Esophagus muscularis mucosa (tissue), 4 donors: ENCODE measurements around the gene BRSK2. TPM values are rescaled to one million over a fixed set of nuclear protein-coding genes. Genes with fewer than 3 reads are reported as not detected.
"Not testable (repeated sequence)": the region's sequence is repeated elsewhere in the genome, so short reads cannot be mapped to it uniquely, and the experiment has no call there.

Experiments
- DNase-seq: peaks from one replicate; pipeline ENCODE4 v3.0.0-alpha.2; 2017; ENCODE audit errors: extremely low spot score
- H3K27ac ChIP-seq, 4 donors: fragments of 200-600 bp; sonication (generic); replicated peaks in 1 of 4; 1 replicate in 3 of 4; 2 replicates in 1 of 4; pipeline ENCODE4 v1.5.1; 2016 to 2019; ENCODE audit warnings: mild to moderate bottlenecking in 1 of 4
- H3K27me3 ChIP-seq, 4 donors: fragments of 200-600 bp; sonication (generic); one replicate each; pipeline versions ENCODE4 v1.5.1 to v1.6.0; 2016 to 2019
- H3K36me3 ChIP-seq, 4 donors: fragments of 200-600 bp; sonication (generic); one replicate each; pipeline ENCODE4 v1.5.1; 2016 to 2019
- H3K4me1 ChIP-seq, 4 donors: fragments of 200-600 bp; sonication (generic); one replicate each; pipeline ENCODE4 v1.5.1; 2016 to 2019
- H3K4me3 ChIP-seq, 4 donors: fragments of 200-600 bp; sonication (generic); 1 replicate in 2 of 4; 2 replicates in 2 of 4; pipeline ENCODE4 v1.5.1; 2016 to 2019; ENCODE audit warnings: mild to moderate bottlenecking in 4 of 4, moderate library complexity in 1 of 4
- H3K9me3 ChIP-seq, 4 donors: fragments of 200-600 bp; sonication (generic); 1 replicate in 3 of 4; 2 replicates in 1 of 4; pipeline ENCODE4 v1.5.1; 2016 to 2019
- CTCF ChIP-seq, 3 experiments: fragments of 200-600 bp in 2 of 3; fragments of 450-650 bp in 1 of 3; sonication (generic) in 2 of 3; IDR thresholded peaks; one replicate each; pipeline ENCODE4 v1.5.1; 2017 to 2019; ENCODE audit warnings: antibody characterized with exemption in 3 of 3, mild to moderate bottlenecking in 2 of 3, moderate library complexity in 1 of 3
- EP300 ChIP-seq: sonication (generic); formaldehyde crosslinking; IDR thresholded peaks from one replicate; pipeline ENCODE4 v1.6.1; 2017; ENCODE audit warnings: antibody characterized with exemption
- POLR2A ChIP-seq: fragments of 450-650 bp; IDR thresholded peaks from one replicate; pipeline ENCODE4 v1.6.1; 2017; ENCODE audit warnings: antibody characterized with exemption, moderate library complexity, mild to moderate bottlenecking, low read depth
- POLR2AphosphoS5 ChIP-seq, 2 donors: sonication (generic); formaldehyde crosslinking; IDR thresholded peaks; one replicate each; pipeline ENCODE4 v1.6.1; 2017; ENCODE audit warnings: antibody characterized with exemption in 2 of 2
- whole genome bisulfite sequencing: methylation state at CpG from one replicate; pipeline ENCODE4 v1.1.5; 2018; 5-methylcytosine and 5-hydroxymethylcytosine counted together
- intact Hi-C: fragments of 100-400 bp; cut with DNase I; formaldehyde crosslinking; loops from one replicate; pipeline ENCODE4 v1.15.1; 2023
- total RNA-seq, 4 donors: library from RNA; depleted of rRNA; stranded (reverse); fragments of >200 nt; gene quantifications; one replicate each; pipeline versions ENCODE4 v1.1.0 to v1.2.1, GENCODE V29; 2016

BRSK2 gene
- total RNA-seq, 4 donors from 2014 or later, result 1.0 to 3.3 (median 2.8) TPM

DNA sequence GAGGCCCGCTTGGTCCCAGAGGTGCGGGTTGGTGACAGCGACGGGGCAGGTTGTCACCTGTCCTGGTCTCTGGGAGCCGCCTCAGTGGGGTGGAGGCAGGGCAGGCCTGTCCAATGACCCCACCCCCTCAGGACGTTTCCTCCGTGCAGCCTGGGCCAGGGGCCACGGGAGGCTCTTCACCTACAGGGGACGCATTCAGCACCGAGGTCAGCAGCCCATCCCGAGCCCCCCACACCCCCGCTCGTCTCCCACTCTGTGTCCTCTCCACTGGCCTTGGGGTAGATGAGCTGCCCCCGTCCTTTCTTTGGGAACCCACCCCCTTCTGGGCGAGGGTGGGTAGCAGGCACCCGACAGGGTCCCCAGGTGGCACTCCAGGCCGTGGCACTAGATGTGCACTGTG is 35.7 kb downstream of the BRSK2 start:
- Histone ChIP-seq H3K4me1 (no peaks in the 10 kb centered on the region), H3K27ac (no peak overlapping the region), H3K36me3 (no peaks in the 10 kb centered on the region), H3K9me3 (peaks cover 0 to 2% (median under 1%) of the 10 kb centered on the region in 4 donors), H3K4me3 (no peak overlapping the region), H3K27me3 (peaks cover 0 to 56% (median 6%) of the 10 kb centered on the region in 4 donors)
- no peak for DNase-seq
- TF ChIP-seq CTCF (IDR thresholded peaks at IDR 0.05) (no peak), POLR2AphosphoS5 (IDR thresholded peaks at IDR 0.05) (no peak), EP300 (no peak), POLR2A (no peak)
- intact Hi-C loops, result no loop called here
- WGBS, result 65% methylated on average over 6 of the region's 17 CpGs

DNA sequence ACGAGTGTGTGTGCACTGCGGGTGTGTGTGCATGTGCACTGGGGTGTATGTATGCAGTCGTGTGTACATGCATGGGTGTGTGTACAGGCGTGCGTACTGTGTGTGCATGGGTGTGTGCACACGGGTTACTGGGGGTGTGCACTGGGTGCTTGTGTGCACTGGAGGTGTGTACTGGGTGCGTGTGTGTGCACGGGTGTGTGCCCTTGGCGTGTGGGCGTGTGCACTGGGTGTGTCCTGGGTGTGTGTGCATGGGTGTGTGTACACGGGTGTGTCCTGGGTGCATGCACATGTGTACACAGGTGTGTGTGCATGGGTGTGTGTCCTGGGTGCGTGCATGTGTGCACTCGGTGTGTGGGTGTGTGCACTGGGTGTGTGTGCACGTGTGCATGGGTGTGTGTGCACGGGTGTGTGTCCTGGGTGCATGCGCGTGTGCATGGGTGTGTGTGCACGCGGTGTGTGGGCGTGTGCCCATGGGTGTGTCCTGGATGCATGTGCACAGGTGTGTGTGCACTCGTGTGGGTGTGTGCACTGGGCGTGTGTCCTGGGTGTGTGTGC is 39.1 kb downstream of the BRSK2 start:
- intact Hi-C loops, result no loop called here
- TF ChIP-seq CTCF (IDR thresholded peaks at IDR 0.05) (no peak), EP300 (no peak), POLR2A (no peak), POLR2AphosphoS5 (IDR thresholded peaks at IDR 0.05) (no peak)
- Histone ChIP-seq H3K4me3 (no peak overlapping the region), H3K36me3 (no peaks in the 10 kb centered on the region), H3K27ac (no peak overlapping the region), H3K9me3 (no peaks in the 10 kb centered on the region), H3K4me1 (no peaks in the 10 kb centered on the region), H3K27me3 (peaks cover 0 to 49% (median 8%) of the 10 kb centered on the region in 4 donors)
- 90% methylated on average over 21 of the region's 22 CpGs for WGBS
- no peak for DNase-seq

DNA sequence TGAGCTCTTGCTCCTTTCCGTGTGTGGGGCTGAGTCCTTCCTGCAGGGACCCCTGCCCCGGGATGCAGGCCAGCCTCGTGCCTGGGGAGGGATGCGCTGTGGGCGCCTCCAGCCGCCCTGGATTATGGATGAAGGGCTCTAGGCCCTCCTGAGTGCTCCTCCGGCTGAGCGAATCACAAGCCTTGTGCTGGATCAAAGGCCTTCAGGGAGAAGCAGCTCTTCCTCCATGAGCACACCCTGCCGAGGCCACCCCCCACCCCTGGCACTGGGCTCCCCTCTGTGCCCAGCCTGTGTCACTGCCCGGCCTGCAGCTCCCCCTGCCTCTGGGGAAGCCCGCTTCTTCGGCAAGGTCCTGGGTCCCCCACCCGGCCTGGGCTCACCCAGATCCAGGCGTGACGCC is 43.8 kb downstream of the BRSK2 start:
- intact Hi-C loops, result no loop called here
- WGBS, result 87% methylated on average over 9 of the region's 15 CpGs
- no peak for DNase-seq
- Histone ChIP-seq H3K36me3 (no peaks in the 10 kb centered on the region), H3K27ac (no peak overlapping the region), H3K4me3 (no peak overlapping the region), H3K27me3 (peaks cover 0 to 55% (median 18%) of the 10 kb centered on the region in 4 donors), H3K4me1 (peaks cover 7 to 22% (median 12%) of the 10 kb centered on the region in 4 donors), H3K9me3 (no peaks in the 10 kb centered on the region)
- TF ChIP-seq POLR2A, result no peak
- no peak for TF ChIP-seq CTCF (IDR thresholded peaks at IDR 0.05)
- no peak for TF ChIP-seq POLR2AphosphoS5 (IDR thresholded peaks at IDR 0.05)
- no peak for TF ChIP-seq EP300

DNA sequence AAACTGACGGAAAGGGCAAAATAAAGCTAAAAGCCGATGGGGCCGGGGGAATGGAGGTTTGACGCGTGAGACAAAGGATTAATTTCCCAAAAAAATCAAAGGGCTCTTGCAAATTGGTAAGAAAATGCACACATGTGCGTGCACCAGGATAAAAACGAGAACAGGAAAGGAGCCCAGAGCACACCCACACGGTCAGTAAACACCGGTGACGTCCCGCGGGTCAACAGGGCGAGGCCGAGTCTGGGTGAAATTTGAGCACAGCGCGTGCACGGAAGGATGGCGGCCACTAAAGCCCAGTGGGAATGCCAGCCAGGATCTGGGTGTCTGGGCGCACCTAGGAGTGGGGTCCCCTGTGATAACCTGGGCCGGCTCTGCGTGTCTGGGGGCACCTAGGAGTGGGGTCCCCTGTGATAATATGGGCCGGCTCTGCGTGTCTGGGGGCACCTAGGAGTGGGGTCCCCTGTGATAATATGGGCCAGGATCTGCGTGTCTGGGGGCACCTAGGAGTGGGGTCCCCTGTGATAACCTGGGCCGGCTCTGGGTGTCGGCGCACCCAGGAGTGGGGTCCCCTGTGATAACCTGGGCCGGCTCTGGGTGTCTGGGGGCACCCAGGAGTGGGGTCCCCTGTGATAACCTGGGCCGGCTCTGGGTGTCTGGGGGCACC is 44.4 kb downstream of the BRSK2 start:
- Histone ChIP-seq H3K9me3 (no peaks in the 10 kb centered on the region), H3K27me3 (peaks cover 0 to 60% (median 20%) of the 10 kb centered on the region in 4 donors), H3K4me3 (no peak overlapping the region), H3K27ac (no peak overlapping the region), H3K36me3 (no peaks in the 10 kb centered on the region), H3K4me1 (peaks cover 7 to 22% (median 14%) of the 10 kb centered on the region in 4 donors)
- DNase-seq, result no peak
- TF ChIP-seq POLR2A, result no peak
- no peak for TF ChIP-seq POLR2AphosphoS5 (IDR thresholded peaks at IDR 0.05)
- no peak for TF ChIP-seq EP300
- TF ChIP-seq CTCF (IDR thresholded peaks at IDR 0.05), result no peak
- 78% methylated on average over 29 of the region's 29 CpGs for WGBS
- intact Hi-C loops, result no loop called here

- H3K27ac ChIP-seq, DNase-seq, H3K36me3 ChIP-seq, H3K4me3 ChIP-seq, H3K9me3 ChIP-seq, intact Hi-C loops: not testable (repeated sequence)
- 82% methylated on average over 3 of the region's 20 CpGs for WGBS
- H3K27me3 ChIP-seq, result peaks cover 0 to 74% (median 26%) of the 10 kb centered on the region in 4 donors
- H3K4me1 ChIP-seq, result peaks cover 7 to 22% (median 14%) of the 10 kb centered on the region in 4 donors
These were observed 45.7 kb downstream of the BRSK2 start for GRCh38 chr11:1435479-1435819.
